ENCODE results near the gene KLKB1. TPM values are rescaled to one million over a fixed set of nuclear protein-coding genes. Genes with fewer than 3 reads are reported as not detected.

KLKB1 gene
- total RNA-seq, 1 donor from 2014 or later, result 0.29 TPM

Other genes starting within 250 kb of the KLKB1 start
- gene TLR3, start 158.4 kb upstream of the KLKB1 start, total RNA-seq (ENCODE audit: unreplicated experiment), result not detected
- gene FAM149A, start 122.8 kb upstream of the KLKB1 start, total RNA-seq (ENCODE audit: unreplicated experiment), result 6.8 TPM
- 10.0 TPM for gene CYP4V2, start 35.9 kb upstream of the KLKB1 start, total RNA-seq (ENCODE audit: unreplicated experiment)
- gene F11, start 38.7 kb downstream of the KLKB1 start, total RNA-seq (ENCODE audit: unreplicated experiment), result not detected